ENCODE results near the gene ABCF3. TPM values are rescaled to one million over a fixed set of nuclear protein-coding genes. Genes with fewer than 3 reads are reported as not detected.

The ABCF3 gene
- total RNA-seq, 1 donor from 2014 or later, result 60.5 TPM

DNA sequence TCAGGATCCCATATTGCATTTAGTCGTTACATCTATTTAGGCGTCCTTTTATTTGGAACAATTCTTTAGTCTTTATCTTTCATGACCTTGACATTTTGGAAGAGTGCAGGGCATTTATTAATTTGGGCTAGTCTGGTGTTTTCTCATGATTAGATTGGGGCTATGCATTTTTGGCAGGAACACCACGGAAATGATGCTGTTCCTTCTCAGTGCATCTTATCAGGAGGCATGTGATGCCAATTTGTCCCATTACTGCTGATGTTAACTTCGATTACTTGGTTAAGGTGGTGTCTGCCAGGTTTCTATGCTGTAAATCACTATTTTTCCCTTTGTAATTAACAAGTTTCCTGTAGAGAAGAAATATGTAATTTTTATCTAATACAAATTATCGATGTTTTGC is 25.3 kb downstream of the ABCF3 start:
- H3K27ac Mint-ChIP-seq (ENCODE audit: unreplicated experiment), result no peak overlapping the region
- H3K4me3 Mint-ChIP-seq (ENCODE audit: unreplicated experiment), result no peak overlapping the region
- no peak for DNase-seq (ENCODE audit: extremely low spot score, unreplicated experiment)
- H3K36me3 Mint-ChIP-seq (ENCODE audit: unreplicated experiment), result no peaks in the 10 kb centered on the region
- H3K27me3 Mint-ChIP-seq (ENCODE audit: unreplicated experiment), result peaks cover 48% of the 10 kb centered on the region
- no peaks in the 10 kb centered on the region for H3K9me3 Mint-ChIP-seq (ENCODE audit: unreplicated experiment)
- H3K4me1 Mint-ChIP-seq (ENCODE audit: unreplicated experiment), result no peaks in the 10 kb centered on the region
- TF ChIP-seq, protein P1, sequence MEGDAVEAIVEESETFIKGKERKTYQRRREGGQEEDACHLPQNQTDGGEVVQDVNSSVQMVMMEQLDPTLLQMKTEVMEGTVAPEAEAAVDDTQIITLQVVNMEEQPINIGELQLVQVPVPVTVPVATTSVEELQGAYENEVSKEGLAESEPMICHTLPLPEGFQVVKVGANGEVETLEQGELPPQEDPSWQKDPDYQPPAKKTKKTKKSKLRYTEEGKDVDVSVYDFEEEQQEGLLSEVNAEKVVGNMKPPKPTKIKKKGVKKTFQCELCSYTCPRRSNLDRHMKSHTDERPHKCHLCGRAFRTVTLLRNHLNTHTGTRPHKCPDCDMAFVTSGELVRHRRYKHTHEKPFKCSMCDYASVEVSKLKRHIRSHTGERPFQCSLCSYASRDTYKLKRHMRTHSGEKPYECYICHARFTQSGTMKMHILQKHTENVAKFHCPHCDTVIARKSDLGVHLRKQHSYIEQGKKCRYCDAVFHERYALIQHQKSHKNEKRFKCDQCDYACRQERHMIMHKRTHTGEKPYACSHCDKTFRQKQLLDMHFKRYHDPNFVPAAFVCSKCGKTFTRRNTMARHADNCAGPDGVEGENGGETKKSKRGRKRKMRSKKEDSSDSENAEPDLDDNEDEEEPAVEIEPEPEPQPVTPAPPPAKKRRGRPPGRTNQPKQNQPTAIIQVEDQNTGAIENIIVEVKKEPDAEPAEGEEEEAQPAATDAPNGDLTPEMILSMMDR (IDR thresholded peaks at IDR 0.05), result no peak

DNA sequence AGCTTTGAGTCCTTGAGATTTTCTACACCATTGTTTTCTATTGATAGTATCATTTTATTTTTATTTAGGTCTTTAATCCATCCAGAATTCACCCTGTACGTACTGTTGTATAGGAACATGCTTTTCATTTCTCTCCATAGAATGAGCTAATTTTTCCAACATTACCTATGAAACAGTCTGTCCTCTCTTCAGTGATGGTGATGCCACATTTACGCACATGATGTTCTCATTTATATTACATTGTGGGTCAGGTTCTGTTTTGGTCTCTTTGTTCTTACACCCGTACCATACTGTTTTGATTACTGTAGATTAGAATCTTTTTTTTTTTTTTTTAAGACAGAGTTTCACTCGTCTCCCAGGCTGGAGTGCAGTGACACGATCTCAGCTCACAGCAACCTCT is 25.7 kb downstream of the ABCF3 start:
- H3K27ac Mint-ChIP-seq (ENCODE audit: unreplicated experiment), result no peak overlapping the region
- TF ChIP-seq, protein P1 (IDR thresholded peaks at IDR 0.05), result no peak
- H3K9me3 Mint-ChIP-seq (ENCODE audit: unreplicated experiment), result no peaks in the 10 kb centered on the region
- H3K4me1 Mint-ChIP-seq (ENCODE audit: unreplicated experiment), result no peaks in the 10 kb centered on the region
- no peaks in the 10 kb centered on the region for H3K36me3 Mint-ChIP-seq (ENCODE audit: unreplicated experiment)
- DNase-seq (ENCODE audit: extremely low spot score, unreplicated experiment), result no peak
- peaks cover 44% of the 10 kb centered on the region for H3K27me3 Mint-ChIP-seq (ENCODE audit: unreplicated experiment)
- H3K4me3 Mint-ChIP-seq (ENCODE audit: unreplicated experiment), result no peak overlapping the region

DNA sequence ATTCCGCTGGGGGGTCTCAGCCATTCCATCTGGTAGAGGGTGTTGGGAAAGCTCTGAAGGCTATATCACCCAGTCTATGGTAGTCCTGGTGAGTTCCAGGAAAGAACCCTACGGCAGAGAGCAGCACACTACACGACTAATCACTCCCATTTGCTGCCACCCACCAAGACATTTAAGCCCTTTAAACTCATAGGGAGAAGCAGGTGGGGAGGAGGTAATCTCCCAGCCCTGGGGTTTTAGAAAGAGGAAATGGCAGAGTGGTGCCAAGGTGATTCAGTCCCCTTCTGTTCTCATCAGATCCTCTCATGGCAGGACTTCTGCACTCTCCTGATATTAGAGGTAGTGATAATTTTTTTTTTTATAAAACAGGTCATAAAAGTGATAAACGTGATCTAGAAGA is 32.8 kb downstream of the ABCF3 start:
- TF ChIP-seq, protein P1 (IDR thresholded peaks at IDR 0.05), result no peak
- DNase-seq (ENCODE audit: extremely low spot score, unreplicated experiment), result no peak
- no peaks in the 10 kb centered on the region for H3K36me3 Mint-ChIP-seq (ENCODE audit: unreplicated experiment)
- H3K27ac Mint-ChIP-seq (ENCODE audit: unreplicated experiment), result no peak overlapping the region
- H3K27me3 Mint-ChIP-seq (ENCODE audit: unreplicated experiment), result peaks cover 22% of the 10 kb centered on the region
- no peaks in the 10 kb centered on the region for H3K9me3 Mint-ChIP-seq (ENCODE audit: unreplicated experiment)
- H3K4me1 Mint-ChIP-seq (ENCODE audit: unreplicated experiment), result no peaks in the 10 kb centered on the region
- H3K4me3 Mint-ChIP-seq (ENCODE audit: unreplicated experiment), result no peak overlapping the region

DNA sequence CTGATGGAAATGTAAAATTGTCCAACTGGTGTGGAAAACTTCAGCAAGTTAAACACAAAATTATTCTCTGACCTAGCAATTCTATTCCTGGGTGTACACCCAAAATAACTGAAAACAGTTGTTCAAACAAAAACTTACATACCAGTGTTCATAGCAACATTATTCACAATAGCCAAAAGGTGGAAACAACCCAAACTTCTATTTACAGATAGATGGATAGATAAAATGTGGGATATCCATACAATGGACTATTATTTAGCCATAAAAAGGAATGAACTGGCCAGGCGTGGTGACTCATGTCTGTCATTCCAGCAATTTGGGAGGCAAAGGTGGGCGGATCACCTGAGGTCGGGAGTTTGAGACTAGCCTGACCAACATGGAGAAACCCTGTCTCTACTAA is 36.5 kb downstream of the ABCF3 start:
- H3K27me3 Mint-ChIP-seq (ENCODE audit: unreplicated experiment), result peaks cover 27% of the 10 kb centered on the region
- no peaks in the 10 kb centered on the region for H3K4me1 Mint-ChIP-seq (ENCODE audit: unreplicated experiment)
- no peak overlapping the region for H3K27ac Mint-ChIP-seq (ENCODE audit: unreplicated experiment)
- H3K4me3 Mint-ChIP-seq (ENCODE audit: unreplicated experiment), result no peak overlapping the region
- TF ChIP-seq, protein P1 (IDR thresholded peaks at IDR 0.05), result no peak
- DNase-seq (ENCODE audit: extremely low spot score, unreplicated experiment), result no peak
- H3K9me3 Mint-ChIP-seq (ENCODE audit: unreplicated experiment), result no peaks in the 10 kb centered on the region
- no peaks in the 10 kb centered on the region for H3K36me3 Mint-ChIP-seq (ENCODE audit: unreplicated experiment)

DNA sequence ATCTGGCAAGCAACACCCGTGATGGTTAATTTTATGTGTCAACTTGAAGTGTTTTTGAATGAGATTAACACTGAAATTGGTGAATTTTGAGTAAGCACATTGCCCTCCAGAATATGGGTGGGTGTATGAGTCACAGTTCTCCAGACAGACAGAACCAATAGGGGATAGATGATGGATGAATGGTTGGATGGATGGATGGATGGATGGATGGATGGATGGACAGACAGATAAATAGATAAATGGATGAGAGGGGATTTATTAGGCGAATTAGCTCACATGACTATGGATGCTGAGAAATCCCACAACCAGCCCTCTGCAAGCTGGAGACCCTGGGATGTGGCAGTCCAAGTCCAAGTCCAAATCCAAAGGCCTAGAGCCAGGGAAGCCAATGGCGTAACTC is 37.9 kb downstream of the ABCF3 start:
- H3K36me3 Mint-ChIP-seq (ENCODE audit: unreplicated experiment), result no peaks in the 10 kb centered on the region
- no peak for DNase-seq (ENCODE audit: extremely low spot score, unreplicated experiment)
- peaks cover 36% of the 10 kb centered on the region for H3K27me3 Mint-ChIP-seq (ENCODE audit: unreplicated experiment)
- H3K4me3 Mint-ChIP-seq (ENCODE audit: unreplicated experiment), result no peak overlapping the region
- TF ChIP-seq, protein P1 (IDR thresholded peaks at IDR 0.05), result no peak
- no peaks in the 10 kb centered on the region for H3K9me3 Mint-ChIP-seq (ENCODE audit: unreplicated experiment)
- no peaks in the 10 kb centered on the region for H3K4me1 Mint-ChIP-seq (ENCODE audit: unreplicated experiment)
- H3K27ac Mint-ChIP-seq (ENCODE audit: unreplicated experiment), result no peak overlapping the region

All from osteocyte (in vitro differentiated cells).